GM18511 (cell line): ENCODE results near the gene CALR3.
"Not testable (repeated sequence)": the region's sequence is repeated elsewhere in the genome, so short reads cannot be mapped to it uniquely, and the experiment has no call there.

Experiments
- ATAC-seq: cut with Tn5 transposase; IDR thresholded peaks from one replicate; pipeline ENCODE4 v1.9.1; 2021; ENCODE audit warnings: mild to moderate bottlenecking, moderate library complexity; ENCODE audit not compliant: unreplicated experiment

CALR3 gene

DNA sequence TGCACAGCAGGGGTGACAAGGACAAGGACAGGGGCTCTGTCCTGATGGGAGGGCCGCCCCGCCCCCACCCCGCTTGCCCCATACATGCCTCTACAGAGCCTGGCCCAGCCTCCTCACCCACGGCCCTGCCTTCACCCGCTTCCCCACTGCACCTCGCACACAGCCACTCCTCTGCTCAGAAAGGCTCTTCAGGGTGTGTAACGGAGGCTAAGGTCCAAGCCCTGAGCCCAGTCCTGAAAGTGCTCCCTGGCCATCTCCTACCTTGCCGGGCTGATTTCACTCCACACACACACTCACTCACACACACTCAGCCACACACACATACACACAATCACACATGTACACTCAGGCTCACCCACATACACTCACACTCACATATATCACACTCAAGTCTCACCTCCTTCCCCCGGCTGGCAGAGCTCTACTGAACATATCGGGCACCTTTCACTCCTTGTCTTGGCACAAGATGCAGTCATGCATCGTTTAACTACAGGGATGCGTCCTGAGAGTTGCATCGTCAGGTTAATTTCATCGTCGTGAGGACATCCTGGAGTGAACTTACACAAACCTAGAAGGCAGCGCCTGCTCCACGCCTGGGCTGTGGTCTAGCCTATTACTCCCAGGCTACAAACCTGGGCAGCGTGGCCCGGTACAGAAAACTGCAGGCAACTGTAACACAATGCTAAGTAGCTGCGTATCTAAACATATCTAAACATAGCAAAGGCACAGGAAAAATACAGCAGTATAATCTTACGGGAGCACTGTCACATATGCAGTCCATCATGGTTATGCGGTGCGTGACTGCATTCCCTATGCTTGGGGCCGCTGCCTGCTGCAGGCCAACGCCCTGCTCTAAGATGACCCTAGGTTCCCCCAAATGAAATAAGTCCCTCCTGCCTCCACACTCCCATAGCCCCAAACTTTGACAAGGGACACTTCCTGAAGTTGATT, 37.3 kb downstream of the CALR3 start:
- no peak for ATAC-seq

DNA sequence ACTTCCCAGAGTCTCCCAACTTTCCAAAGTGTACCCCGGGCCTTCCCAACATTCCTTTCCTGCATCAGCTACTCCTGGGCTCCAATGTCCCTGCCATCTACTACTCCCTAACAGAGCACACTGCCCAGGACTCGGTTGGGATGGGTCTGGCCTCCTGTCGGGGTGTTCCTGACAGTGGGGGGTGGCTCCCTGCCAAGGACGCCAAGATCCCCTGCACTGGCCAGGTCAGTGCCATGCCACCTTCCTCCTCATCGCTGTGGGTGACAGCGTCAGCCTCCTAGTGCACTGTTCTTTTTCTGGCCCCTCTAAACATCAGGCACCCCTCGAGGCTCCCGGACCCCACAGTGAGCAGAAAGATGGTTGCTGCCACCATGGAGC, 38.0 kb downstream of the CALR3 start:
- ATAC-seq = no peak

DNA sequence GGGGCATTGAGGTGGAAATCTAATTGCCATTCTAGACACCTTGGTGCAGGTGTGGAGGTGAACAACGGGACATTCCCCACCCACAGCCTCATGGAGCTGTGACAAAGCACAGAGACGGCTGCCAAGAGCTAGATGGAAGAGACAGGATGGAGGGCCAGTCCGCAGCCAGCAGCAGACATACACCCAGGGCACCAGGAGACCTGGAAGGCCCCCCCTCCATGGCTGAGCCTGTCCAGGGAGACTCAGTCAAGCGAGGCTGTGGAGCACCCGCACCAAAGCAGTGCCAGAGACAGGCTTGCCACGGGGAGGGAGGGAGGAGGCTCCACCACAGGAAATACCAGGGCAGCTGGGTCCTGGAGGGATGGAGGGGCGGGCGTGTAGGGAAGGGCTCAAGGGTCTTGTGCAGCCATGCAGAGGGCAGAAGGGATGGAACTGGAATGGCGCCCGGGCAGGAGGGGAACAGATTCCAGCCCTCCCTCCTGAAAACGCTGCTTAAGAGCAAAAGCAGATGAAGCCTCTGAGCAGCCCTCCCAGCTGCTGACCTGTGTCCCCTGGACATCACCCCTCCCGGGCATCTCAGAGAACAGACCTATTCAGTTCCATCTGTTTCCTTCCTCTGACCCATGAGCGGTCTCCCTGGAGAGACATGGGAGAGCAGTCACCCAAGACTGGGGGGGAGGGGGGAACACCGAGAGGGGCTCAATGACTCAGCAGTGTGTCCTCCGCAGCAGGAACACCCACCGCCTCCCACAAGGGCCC, 38.6 kb downstream of the CALR3 start:
- no peak for ATAC-seq

DNA sequence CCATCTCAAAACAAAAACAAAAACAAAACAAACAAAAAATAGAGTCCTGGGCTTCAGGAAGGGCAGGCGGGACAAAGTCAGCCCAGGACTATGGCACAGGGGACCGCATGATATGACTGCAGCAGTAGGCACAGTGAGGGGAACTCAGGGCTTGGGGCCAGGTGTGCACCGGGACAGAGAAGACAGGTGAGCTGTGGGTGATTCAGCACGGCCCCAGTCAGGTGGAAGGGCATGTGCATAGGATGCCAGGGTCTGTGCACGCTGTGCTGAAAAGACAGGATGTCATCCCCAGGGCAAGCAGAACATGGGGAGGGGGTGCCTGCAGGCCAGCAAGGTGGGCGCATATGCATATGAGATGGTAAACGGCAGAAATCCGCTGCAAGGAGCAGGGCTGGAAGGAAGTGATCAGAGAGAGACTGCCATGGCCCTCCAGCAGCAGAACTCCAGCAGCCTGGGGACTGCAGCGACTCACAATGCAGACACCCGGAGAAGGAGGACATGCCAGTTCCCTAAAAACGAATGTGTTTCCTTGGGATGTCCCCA, 39.2 kb downstream of the CALR3 start:
- no peak for ATAC-seq

GRCh38 chr19:16455489-16455888, 40.5 kb downstream of the CALR3 start:
- no peak for ATAC-seq

DNA sequence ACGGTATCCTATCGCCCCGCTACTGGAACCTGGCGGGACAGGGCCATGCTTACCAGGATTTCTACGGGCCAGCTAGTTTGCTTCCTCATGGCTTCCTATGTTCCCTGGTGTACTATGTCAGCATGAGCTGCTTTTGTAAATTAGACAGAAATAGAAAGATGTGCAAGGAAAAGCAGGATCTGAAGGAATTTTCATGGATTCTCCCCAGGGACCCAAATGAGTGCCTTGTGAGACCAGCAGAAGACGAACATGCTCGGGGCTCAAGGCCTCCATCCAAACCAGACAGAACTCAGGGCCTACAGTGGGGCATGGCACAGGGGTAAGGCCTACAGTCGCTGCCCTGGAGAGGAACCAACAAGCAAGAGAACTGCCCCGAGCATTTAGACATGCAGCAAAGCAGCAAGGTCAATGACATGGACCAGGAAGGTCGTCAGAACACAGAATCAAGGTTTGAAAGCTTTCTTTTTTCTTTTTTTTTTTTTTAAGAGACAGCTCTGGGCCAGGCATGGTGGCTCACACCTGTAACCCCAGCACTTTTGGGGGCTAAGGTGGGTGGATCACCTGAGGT, 41.5 kb downstream of the CALR3 start:
- no peak for ATAC-seq

- ATAC-seq = no peak
Measured at GRCh38 chr19:16452325-16452724, 43.6 kb downstream of the CALR3 start.

GRCh38 chr19:16449330-16449961, 46.5 kb downstream of the CALR3 start:
- no peak for ATAC-seq

- ATAC-seq = not testable (repeated sequence)
Measured at GRCh38 chr19:16448872-16449271, 47.1 kb downstream of the CALR3 start.

DNA sequence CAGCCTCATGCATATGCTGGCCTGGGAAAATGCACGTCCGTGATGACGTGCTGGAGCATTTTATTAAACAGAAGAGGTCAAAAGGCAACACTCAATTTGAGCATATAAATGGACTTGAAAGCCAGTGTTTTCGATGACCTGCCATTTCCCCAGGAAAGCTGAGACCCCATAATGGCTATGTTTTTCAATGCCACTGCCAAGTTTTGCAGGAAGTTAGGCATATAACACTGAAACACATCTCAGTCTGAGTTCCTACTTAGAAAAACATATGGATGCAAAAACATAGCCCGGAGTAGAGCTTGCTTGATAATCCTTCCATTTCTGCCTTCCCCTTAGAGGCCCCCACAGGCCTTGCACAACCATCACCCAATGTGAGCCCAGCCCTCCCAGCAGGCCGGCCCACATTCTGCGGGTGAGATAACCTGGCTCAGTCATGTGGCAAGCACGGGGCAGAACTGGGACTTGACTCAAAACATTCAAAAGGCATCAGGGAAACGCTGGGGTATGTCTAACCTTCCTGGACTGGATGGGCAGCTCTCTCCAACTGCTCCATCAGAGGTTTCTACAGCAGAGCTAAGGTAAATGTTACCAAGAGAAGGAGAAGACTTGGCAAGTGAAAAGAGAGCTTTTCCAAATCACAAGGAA, 49.1 kb downstream of the CALR3 start:
- ATAC-seq = no peak

DNA sequence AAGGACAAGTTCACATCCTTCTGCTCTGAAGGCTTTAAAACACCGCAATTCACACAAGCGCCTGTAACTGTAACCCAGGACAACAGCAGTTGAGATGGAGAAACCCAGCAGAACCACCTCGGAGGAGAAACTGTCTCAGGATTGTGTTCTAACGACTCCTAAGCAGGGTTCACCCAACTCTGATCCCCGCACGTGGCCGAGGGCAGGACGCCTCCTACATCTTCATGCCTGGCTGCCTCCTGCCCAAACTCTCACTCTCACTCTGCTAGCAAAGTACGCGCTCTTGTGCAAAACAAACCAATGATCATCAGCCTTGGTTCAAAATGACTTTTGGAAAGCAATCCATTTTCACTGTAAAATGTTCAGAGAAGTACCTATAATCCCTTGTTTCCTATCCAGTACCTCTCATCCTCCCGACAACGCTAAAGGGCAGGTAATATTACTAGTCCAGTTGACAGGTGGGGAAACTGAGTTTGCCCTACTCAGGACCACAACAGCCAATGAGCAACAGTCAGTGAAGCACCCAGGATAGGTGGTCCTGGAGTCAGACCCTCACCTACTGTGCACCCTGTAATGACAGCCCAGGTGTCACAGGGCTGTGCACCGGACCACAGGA, 49.8 kb downstream of the CALR3 start:
- peak; percentile 32 for ATAC-seq

DNA sequence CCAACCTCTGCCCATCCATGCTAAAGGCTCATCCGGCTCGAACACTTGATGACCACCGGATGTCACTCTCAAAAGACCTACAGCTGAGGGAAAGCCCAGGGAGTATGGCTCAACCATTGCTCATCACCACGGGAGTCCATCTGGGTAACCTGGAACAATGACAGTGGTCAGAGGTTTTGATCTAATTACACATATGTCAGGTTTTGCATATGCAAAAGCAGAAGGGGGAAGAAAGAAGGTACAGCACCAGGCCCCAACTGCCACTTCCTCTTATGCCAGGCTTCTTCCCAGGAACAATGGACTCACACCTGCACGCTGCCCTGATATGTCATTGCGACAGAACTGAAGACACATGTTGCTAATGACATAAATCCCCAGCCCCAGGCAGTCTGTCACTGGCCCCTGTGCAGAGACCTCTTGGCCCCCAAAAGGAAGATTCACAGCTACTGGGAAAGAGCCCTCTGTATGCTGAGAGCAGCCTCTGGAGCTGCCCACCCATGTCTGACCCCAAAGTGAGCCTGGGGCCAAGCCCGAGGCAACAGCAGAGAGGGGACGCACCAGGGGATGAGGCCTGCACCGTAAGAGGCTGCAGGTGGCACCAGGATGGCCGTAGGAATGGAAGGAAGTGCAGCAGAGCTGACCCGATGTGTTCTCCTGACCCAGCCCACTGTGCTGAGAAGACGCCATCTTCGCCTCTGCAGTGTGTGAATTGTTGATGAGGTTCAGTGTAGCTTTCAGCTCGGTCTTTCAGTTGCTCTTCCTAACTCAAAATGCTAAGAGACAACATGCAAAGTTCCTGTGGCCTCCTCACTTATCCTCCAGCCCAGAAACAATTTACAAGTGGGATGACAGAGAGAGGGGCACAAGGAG, 50.5 kb downstream of the CALR3 start:
- ATAC-seq = peak; percentile 35

- ATAC-seq = no peak
Measured at GRCh38 chr19:16444269-16444600, 51.7 kb downstream of the CALR3 start.

DNA sequence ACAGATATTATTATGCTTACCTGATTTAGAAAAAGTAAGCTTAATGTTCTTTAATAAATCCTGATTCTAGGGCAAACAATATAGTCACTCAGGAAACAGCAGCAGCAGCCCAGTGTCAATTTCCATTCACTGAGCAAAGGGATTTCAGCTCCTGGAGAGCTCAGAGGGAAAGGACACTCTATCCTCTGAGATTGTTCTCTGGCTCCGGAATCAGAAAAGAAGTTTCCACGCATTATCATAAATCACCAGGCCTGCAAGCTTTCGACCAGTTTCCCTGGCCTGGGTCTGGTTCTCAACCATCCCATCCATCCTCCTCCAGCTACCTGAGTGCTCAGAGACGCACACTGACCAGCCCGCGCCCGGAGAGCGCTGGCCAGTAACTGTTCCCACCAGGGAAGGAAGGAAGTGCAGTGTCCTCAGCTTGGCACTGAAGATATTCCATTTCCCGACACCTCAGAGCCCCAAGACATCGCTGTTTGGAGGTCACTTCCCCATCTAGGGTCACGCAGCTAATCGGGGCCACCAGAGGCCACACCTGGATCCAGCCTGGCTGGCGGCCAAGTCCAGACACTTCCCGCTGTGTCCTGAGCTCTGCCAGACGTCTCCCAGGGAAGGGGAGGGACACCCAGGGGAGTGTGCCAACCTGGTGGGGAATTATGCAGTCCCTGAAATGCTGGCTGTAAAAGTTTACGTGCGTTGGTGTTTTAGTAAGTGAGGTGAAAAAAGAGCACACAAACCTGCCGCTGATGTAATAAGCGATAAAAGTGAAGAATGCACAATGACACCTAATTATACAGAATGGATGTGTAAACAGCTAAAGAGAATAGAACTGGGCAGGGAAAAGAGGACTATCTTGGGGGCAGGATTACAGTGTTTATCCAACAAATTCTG, 53.3 kb downstream of the CALR3 start:
- no peak for ATAC-seq

DNA sequence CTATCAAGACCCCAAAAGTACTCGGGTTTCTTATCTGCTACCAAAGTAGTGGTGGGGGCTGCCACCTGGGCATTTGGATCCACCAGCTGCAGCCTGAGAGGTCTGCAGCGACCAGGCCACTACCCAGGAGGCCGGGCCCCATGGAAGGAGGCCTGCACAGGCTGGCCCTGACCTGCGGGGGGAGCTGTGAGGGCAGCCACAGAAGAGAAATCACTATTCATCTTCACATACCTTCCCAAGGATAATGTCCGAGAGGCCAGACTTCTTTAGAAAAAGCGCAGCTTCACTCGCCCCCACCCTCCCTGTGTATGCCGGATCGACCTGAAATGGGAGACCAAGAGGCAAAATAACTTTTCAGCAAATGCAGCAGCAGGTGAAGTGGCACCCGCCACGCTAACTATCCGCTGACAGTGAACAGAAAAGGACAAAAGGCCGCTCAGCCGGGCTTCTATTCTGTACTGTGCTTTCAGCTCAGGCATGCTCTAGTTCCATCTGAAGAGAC, 54.3 kb downstream of the CALR3 start:
- no peak for ATAC-seq

GRCh38 chr19:16436780-16437332, 59.1 kb downstream of the CALR3 start:
- no peak for ATAC-seq

DNA sequence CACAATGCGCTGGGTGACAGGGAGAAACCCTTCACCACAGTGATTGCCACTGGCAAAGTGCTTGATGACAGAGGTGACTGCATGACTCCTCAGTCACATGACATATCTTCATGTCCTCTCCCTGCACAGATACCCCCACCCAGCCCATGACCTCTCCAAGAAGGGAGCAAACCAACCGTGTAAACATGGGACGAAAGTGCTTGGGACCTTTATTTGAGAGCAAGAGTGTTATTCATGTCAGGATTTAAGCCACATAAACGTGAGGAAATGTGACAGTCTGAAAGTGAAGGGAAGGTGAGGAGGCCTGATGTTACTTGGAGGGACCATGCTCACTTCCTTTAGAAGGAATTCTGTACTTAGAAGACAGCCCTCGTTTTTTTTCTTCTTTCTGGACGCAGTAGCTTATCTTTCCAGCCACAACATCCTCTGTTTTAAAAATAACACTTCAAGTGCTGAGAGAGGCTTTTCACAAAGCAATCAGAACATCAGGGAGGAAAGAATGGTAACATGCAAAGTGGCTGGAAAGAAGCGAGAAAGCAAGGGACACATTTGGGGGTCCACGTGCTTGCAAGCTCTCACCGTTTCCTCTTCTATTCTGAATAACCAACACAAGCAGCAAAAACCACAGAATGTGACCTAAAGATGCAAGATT, 59.8 kb downstream of the CALR3 start:
- ATAC-seq = no peak
